SH-SY5Y (cell line): Measurements from ENCODE around the gene RNF157.

Experiments used
- GATA2 ChIP-seq: IDR thresholded peaks from 2 replicates; pipeline ENCODE4 v1.6.1; 2011; ENCODE audit warnings: mild to moderate bottlenecking, low read depth, low read length
- GATA3 ChIP-seq: IDR thresholded peaks from 2 replicates; pipeline ENCODE4 v1.6.1; 2011; ENCODE audit warnings: low read depth, mild to moderate bottlenecking, low read length, moderate library complexity

- TF ChIP-seq GATA2: no peak
- TF ChIP-seq GATA3: no peak
These were observed 7.9 kb upstream of the RNF157 start for GRCh38 chr17:76248013-76248782.
